ENCODE data around the gene TMEM45B. TPM values are rescaled to one million over a fixed set of nuclear protein-coding genes. Genes with fewer than 3 reads are reported as not detected.
"Not testable (repeated sequence)": the region's sequence is repeated elsewhere in the genome, so short reads cannot be mapped to it uniquely, and the experiment has no call there.

TMEM45B gene
- total RNA-seq, 3 donors from 2014 or later (not counting 1 experiment from before 2014, with no cell fraction given), result 0.40 TPM; not detected in 2

- Histone ChIP-seq H3K4me1 (ENCODE audit: control insufficient read depth, insufficient read depth, low read length) (no peaks in the 10 kb centered on the region), H3K9me3 (ENCODE audit: control insufficient read depth, insufficient read depth, low read length) (no peaks in the 10 kb centered on the region), H3K36me3 (ENCODE audit: control insufficient read depth, insufficient read depth, low read length) (peaks cover 75% of the 10 kb centered on the region), H3K27ac (ENCODE audit: low read length) (no peak overlapping the region), H3K4me3 (ENCODE audit: low read length) (no peak overlapping the region), H3K27me3 (ENCODE audit: control insufficient read depth, insufficient read depth, low read length) (no peaks in the 10 kb centered on the region)
- Mint-ChIP-seq H3K27ac (no peak overlapping the region), H3K9me3 (no peaks in the 10 kb centered on the region), H3K27me3 (ENCODE audit: low read depth in 2 of 2) (no peaks in the 10 kb centered on the region), H3K4me3 (no peak overlapping the region), H3K4me1 (no peaks in the 10 kb centered on the region), H3K36me3 (peaks cover 29% of the 10 kb centered on the region)
- 83% methylated on average over 3 of the region's 3 CpGs for WGBS (ENCODE audit: insufficient coverage)
- TF ChIP-seq CTCF (IDR thresholded peaks at IDR 0.05), result no peak
- DNase-seq, result no peak
- intact Hi-C loops (cut with micrococcal nuclease), result no loop called here
- no peak for ATAC-seq
Measured at GRCh38 chr11:129866311-129866710, 50.7 kb downstream of the TMEM45B start.

- H3K27me3 Mint-ChIP-seq (ENCODE audit: low read depth in 2 of 2); intact Hi-C loops (cut with micrococcal nuclease); H3K27ac ChIP-seq (ENCODE audit: low read length); H3K4me1 Mint-ChIP-seq; H3K4me3 Mint-ChIP-seq; ATAC-seq; H3K9me3 ChIP-seq (ENCODE audit: control insufficient read depth, insufficient read depth, low read length); H3K27me3 ChIP-seq (ENCODE audit: control insufficient read depth, insufficient read depth, low read length); H3K4me3 ChIP-seq (ENCODE audit: low read length); H3K9me3 Mint-ChIP-seq; DNase-seq; H3K27ac Mint-ChIP-seq; H3K4me1 ChIP-seq (ENCODE audit: control insufficient read depth, insufficient read depth, low read length): not testable (repeated sequence)
- 96% methylated on average over 13 of the region's 16 CpGs for WGBS (ENCODE audit: insufficient coverage)
- H3K36me3 ChIP-seq (ENCODE audit: control insufficient read depth, insufficient read depth, low read length), result peaks cover 83% of the 10 kb centered on the region
- peaks cover 29% of the 10 kb centered on the region for H3K36me3 Mint-ChIP-seq
Measured at GRCh38 chr11:129868626-129869025, 53.0 kb downstream of the TMEM45B start.

- no peak overlapping the region for H3K4me3 ChIP-seq (ENCODE audit: low read length)
- ATAC-seq (no peak), DNase-seq (no peak)
- intact Hi-C loops (cut with micrococcal nuclease), result no loop called here
- H3K27ac ChIP-seq (ENCODE audit: low read length), result no peak overlapping the region
- Mint-ChIP-seq H3K27me3 (ENCODE audit: low read depth in 2 of 2) (no peaks in the 10 kb centered on the region), H3K4me3 (no peak overlapping the region), H3K9me3 (no peaks in the 10 kb centered on the region), H3K36me3 (peaks cover 25% of the 10 kb centered on the region), H3K27ac (no peak overlapping the region), H3K4me1 (no peaks in the 10 kb centered on the region)
- no peaks in the 10 kb centered on the region for H3K27me3 ChIP-seq (ENCODE audit: control insufficient read depth, insufficient read depth, low read length)
- no peak for TF ChIP-seq CTCF (IDR thresholded peaks at IDR 0.05)
- 98% methylated on average over 7 of the region's 7 CpGs for WGBS (ENCODE audit: insufficient coverage)
- H3K4me1 ChIP-seq (ENCODE audit: control insufficient read depth, insufficient read depth, low read length), result no peaks in the 10 kb centered on the region
- no peaks in the 10 kb centered on the region for H3K9me3 ChIP-seq (ENCODE audit: control insufficient read depth, insufficient read depth, low read length)
- peaks cover 87% of the 10 kb centered on the region for H3K36me3 ChIP-seq (ENCODE audit: control insufficient read depth, insufficient read depth, low read length)
Measured at GRCh38 chr11:129871914-129872313, 56.3 kb downstream of the TMEM45B start.

GRCh38 chr11:129880311-129880710 is 64.7 kb downstream of the TMEM45B start:
- no peak overlapping the region for H3K4me3 Mint-ChIP-seq
- no peak overlapping the region for H3K27ac Mint-ChIP-seq
- peaks cover 58% of the 10 kb centered on the region for H3K36me3 Mint-ChIP-seq
- H3K4me3 ChIP-seq (ENCODE audit: low read length), result no peak overlapping the region
- no peaks in the 10 kb centered on the region for H3K27me3 Mint-ChIP-seq (ENCODE audit: low read depth in 2 of 2)
- no peaks in the 10 kb centered on the region for H3K9me3 Mint-ChIP-seq
- no peak for DNase-seq
- no peaks in the 10 kb centered on the region for H3K27me3 ChIP-seq (ENCODE audit: control insufficient read depth, insufficient read depth, low read length)
- H3K4me1 ChIP-seq (ENCODE audit: control insufficient read depth, insufficient read depth, low read length), result no peaks in the 10 kb centered on the region
- intact Hi-C loops (cut with micrococcal nuclease), result no loop called here
- H3K9me3 ChIP-seq (ENCODE audit: control insufficient read depth, insufficient read depth, low read length), result no peaks in the 10 kb centered on the region
- H3K36me3 ChIP-seq (ENCODE audit: control insufficient read depth, insufficient read depth, low read length), result peaks cover 82% of the 10 kb centered on the region
- H3K27ac ChIP-seq (ENCODE audit: low read length), result no peak overlapping the region
- H3K4me1 Mint-ChIP-seq, result peaks cover 0 to 8% of the 10 kb centered on the region in 2 donors
- TF ChIP-seq CTCF (IDR thresholded peaks at IDR 0.05), result no peak
- no peak for ATAC-seq
- WGBS (ENCODE audit: insufficient coverage), result 100% methylated on average over 3 of the region's 3 CpGs
